ENCODE results near the gene RIMBP2. TPM values are rescaled to one million over a fixed set of nuclear protein-coding genes. Genes with fewer than 3 reads are reported as not detected.

Gene RIMBP2
- total RNA-seq, 1 experiment from 2014 or later: not detected

- no TSS peak for BruUV-seq (replicated peaks)
- Histone ChIP-seq H3K4me3 (ENCODE audit: low read depth, low read length) (no peak overlapping the region), H3K27me3 (replicated peaks; ENCODE audit: control insufficient read depth, insufficient read depth, low read length) (no peaks in the 10 kb centered on the region), H3K4me1 (no peaks in the 10 kb centered on the region), H3K9me3 (no peaks in the 10 kb centered on the region), H3K36me3 (ENCODE audit: control insufficient read depth, insufficient read depth, low read length) (no peaks in the 10 kb centered on the region)
- intact Hi-C loops (cut with micrococcal nuclease; ENCODE audit: unreplicated experiment): no loop called here
- no peak for TF ChIP-seq CTCF (IDR thresholded peaks at IDR 0.05; ENCODE audit: insufficient read depth in 1 of 2, low read depth in 1 of 2, low read length in 1 of 2, severe bottlenecking in 1 of 2, unreplicated experiment in 1 of 2)
- H3K27ac Mint-ChIP-seq (ENCODE audit: unreplicated experiment): no peak overlapping the region
- H3K4me1 Mint-ChIP-seq (ENCODE audit: low read depth, unreplicated experiment): no peaks in the 10 kb centered on the region
- H3K27me3 Mint-ChIP-seq (ENCODE audit: insufficient read depth, unreplicated experiment): no peaks in the 10 kb centered on the region
- no peak for DNase-seq
- CTCF ChIA-PET: no interaction called here
- H3K4me3 Mint-ChIP-seq (ENCODE audit: unreplicated experiment): no peak overlapping the region
- POLR2A ChIA-PET: no interaction called here
- H3K9me3 Mint-ChIP-seq (ENCODE audit: unreplicated experiment): no peaks in the 10 kb centered on the region
- H3K36me3 Mint-ChIP-seq (ENCODE audit: insufficient read depth, unreplicated experiment): no peaks in the 10 kb centered on the region
Observed at GRCh38 chr12:130608132-130608531, 108.0 kb downstream of the RIMBP2 start.

GRCh38 chr12:130606231-130606630, 109.9 kb downstream of the RIMBP2 start:
- CTCF ChIA-PET: no interaction called here
- Mint-ChIP-seq H3K27ac (ENCODE audit: unreplicated experiment) (no peak overlapping the region), H3K36me3 (ENCODE audit: insufficient read depth, unreplicated experiment) (no peaks in the 10 kb centered on the region), H3K4me3 (ENCODE audit: unreplicated experiment) (no peak overlapping the region), H3K4me1 (ENCODE audit: low read depth, unreplicated experiment) (no peaks in the 10 kb centered on the region), H3K9me3 (ENCODE audit: unreplicated experiment) (no peaks in the 10 kb centered on the region), H3K27me3 (ENCODE audit: insufficient read depth, unreplicated experiment) (no peaks in the 10 kb centered on the region)
- TF ChIP-seq CTCF (IDR thresholded peaks at IDR 0.05; ENCODE audit: insufficient read depth in 1 of 2, low read depth in 1 of 2, low read length in 1 of 2, severe bottlenecking in 1 of 2, unreplicated experiment in 1 of 2): no peak
- H3K36me3 ChIP-seq (ENCODE audit: control insufficient read depth, insufficient read depth, low read length): no peaks in the 10 kb centered on the region
- H3K27me3 ChIP-seq (replicated peaks; ENCODE audit: control insufficient read depth, insufficient read depth, low read length): no peaks in the 10 kb centered on the region
- H3K4me3 ChIP-seq (ENCODE audit: low read depth, low read length): no peak overlapping the region
- no peak for DNase-seq
- POLR2A ChIA-PET: no interaction called here
- no TSS peak for BruUV-seq (replicated peaks)
- no peaks in the 10 kb centered on the region for H3K4me1 ChIP-seq
- H3K9me3 ChIP-seq: no peaks in the 10 kb centered on the region
- intact Hi-C loops (cut with micrococcal nuclease; ENCODE audit: unreplicated experiment): no loop called here

- Mint-ChIP-seq H3K27ac (ENCODE audit: unreplicated experiment) (no peak overlapping the region), H3K4me1 (ENCODE audit: low read depth, unreplicated experiment) (peaks cover 6% of the 10 kb centered on the region), H3K9me3 (ENCODE audit: unreplicated experiment) (peaks cover 10% of the 10 kb centered on the region), H3K27me3 (ENCODE audit: insufficient read depth, unreplicated experiment) (peaks cover 2% of the 10 kb centered on the region), H3K4me3 (ENCODE audit: unreplicated experiment) (no peak overlapping the region), H3K36me3 (ENCODE audit: insufficient read depth, unreplicated experiment) (no peaks in the 10 kb centered on the region)
- Histone ChIP-seq H3K4me3 (ENCODE audit: low read depth, low read length) (no peak overlapping the region), H3K27me3 (replicated peaks; ENCODE audit: control insufficient read depth, insufficient read depth, low read length) (no peaks in the 10 kb centered on the region), H3K4me1 (no peaks in the 10 kb centered on the region), H3K9me3 (no peaks in the 10 kb centered on the region), H3K36me3 (ENCODE audit: control insufficient read depth, insufficient read depth, low read length) (no peaks in the 10 kb centered on the region)
- no TSS peak for BruUV-seq (replicated peaks)
- TF ChIP-seq CTCF (IDR thresholded peaks at IDR 0.05; ENCODE audit: insufficient read depth in 1 of 2, low read depth in 1 of 2, low read length in 1 of 2, severe bottlenecking in 1 of 2, unreplicated experiment in 1 of 2): no peak
- DNase-seq: no peak
- POLR2A ChIA-PET: no interaction called here
- intact Hi-C loops (cut with micrococcal nuclease; ENCODE audit: unreplicated experiment): no loop called here
- CTCF ChIA-PET: no interaction called here
Observed at GRCh38 chr12:130603396-130603965, 112.6 kb downstream of the RIMBP2 start.

Measured in Caco-2 (cell line).